Activated CD4-positive, alpha-beta T cell treated with anti-CD3 and anti-CD28 coated beads for 4 hours (primary cell): ENCODE data around the gene MGAT4B.
"Not testable (repeated sequence)": the region's sequence is repeated elsewhere in the genome, so short reads cannot be mapped to it uniquely, and the experiment has no call there.

Experiments
- DNase-seq, 2 donors: peaks; one replicate each; pipeline ENCODE4 v3.0.0-alpha.2; 2020

MGAT4B gene

DNA sequence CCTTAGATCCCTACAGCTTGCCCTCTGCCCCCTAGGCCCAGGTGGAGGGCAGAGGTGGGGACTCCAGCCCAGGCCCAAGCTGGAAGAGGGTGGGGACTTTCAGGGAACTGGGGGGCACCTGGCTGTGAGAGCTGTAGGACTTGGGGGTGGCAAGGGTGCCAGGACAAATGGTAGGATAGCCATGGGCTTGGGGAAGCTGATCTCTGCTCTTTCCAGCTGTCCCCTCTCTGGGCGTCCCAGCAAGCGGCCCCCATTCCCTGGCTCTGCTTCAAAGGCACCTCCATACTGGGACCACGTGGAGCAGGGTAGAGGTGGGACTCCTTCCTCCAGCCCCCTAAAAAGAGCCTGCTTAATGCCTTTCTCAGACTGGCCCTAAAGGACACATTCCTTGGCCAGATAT lies 12.5 kb downstream of the MGAT4B start:
- no peak for DNase-seq

DNA sequence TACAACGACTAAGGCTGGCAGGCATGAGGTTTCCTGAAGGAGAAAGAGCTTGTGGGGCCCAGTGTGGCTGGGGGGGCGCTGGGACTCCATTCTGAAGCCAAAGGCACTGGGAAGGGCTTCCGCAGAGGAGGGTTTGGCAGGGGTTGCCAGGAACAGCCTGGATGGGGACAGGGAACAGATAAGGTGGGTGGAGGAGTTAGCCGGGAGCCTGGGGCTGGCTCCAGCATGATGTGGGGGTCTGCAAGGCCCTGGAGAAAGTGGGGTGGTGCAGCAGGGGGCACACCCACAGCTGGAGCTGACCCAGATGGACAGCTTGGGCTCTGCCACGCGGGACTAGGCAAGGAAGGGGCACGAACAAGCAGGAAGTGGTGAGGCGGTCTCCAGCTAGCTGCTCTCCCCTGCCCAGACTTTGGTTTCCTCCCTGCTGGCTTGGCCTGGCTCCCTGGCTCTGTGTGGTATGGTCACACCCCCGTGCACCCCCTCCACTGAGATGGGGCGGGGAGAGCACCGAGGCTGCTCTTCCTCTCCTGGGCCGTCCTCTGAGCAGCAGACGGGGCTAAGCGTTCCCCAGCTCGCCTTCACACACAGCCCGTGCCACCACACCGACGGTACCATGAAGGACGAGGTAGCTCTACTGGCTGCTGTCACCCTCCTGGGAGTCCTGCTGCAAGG lies 13.1 kb downstream of the MGAT4B start, which contains the start of gene LTC4S:
Gene LTC4S, plus strand, starts transcription at position 519 of the 672 bp plus-strand sequence. Its CDS starts 95 bp downstream, at position 614.
- DNase-seq = peak in 1 of 2 donors; percentile 36

GRCh38 chr5:179792612-179793467 lies 13.8 kb downstream of the MGAT4B start:
- DNase-seq = no peak

- DNase-seq = no peak
Observed at GRCh38 chr5:179791881-179792611, 14.6 kb downstream of the MGAT4B start.

DNA sequence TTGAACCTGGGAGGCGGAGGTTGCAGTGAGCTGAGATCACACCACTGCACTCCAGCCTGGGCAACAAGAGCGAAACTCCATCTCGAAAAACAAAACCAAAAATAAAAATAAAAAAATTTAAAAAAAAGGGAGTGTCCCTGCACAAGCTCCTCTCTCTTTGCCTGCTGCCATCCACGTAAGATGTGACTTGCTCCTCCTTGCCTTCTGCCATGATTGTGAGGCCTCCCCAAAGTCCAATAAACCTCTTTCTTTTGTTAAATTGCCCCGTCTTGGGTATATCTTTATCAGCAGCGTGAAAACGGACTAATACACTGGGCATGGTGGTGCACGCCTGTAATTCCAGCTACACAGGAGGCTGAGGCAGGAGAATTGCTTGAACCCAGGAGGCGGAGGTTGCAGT lies 17.4 kb downstream of the MGAT4B start:
- DNase-seq = not testable (repeated sequence)

GRCh38 chr5:179788193-179788854 lies 18.3 kb downstream of the MGAT4B start:
- DNase-seq = no peak

GRCh38 chr5:179786861-179787260 lies 19.8 kb downstream of the MGAT4B start:
- no peak for DNase-seq

DNA sequence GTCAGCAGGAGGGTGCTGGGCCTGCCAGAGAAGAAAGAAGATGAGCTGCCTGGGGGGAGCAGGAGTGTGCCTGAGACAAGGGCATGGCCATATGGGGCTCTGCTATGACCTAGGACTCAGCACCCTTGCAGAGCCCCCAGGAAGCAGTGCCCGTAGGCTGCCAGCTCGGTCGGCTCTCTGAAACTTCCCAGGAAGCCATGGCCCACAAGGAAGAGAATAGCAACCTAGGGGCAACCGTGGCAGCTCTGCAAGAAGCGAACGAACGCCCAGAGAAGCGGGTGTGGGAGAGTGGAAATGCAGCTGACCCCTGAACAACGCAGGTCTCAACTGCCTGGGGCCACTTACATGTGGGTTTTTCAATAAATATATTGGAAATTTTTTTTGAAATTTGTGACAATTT lies 23.5 kb downstream of the MGAT4B start:
- DNase-seq = no peak

DNA sequence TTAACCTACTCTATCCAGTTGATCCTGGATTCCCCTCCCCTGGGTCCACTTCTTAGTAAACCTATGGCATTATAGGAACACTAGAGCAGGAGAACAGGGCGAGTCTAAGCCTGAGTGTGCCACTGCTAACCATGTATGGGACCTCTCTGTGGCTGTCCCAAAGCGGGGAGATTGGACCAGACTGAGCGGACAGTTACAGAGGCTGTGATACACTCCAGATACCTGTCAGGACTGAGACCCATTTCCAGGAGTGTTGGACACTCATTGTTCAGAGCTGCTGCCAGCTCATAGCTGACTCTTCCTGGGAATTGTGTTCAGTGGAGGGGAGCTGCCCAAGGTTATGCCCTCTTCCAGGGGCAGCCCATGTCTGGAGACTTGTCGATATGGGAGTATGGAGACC lies 24.8 kb downstream of the MGAT4B start:
- no peak for DNase-seq

DNA sequence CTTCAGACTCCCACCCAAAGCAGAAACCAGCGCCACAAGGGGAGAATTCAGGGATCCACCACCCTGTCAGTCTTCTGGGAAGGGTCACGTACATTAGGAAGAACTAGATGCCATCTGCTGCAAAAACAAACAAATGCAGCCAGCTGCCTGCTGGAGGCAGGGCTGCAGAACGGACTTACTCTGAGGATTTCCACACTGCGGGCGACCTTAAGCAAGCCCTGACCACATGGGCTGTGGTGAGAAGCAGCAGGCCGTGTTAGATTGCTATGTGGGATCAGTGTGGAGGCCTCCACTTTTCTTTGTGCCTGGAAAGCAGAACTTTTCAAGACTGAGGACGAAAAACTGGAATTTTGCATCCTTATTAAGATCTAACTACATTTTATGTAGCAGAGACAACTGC lies 26.3 kb downstream of the MGAT4B start:
- DNase-seq = no peak

- no peak for DNase-seq
Observed at GRCh38 chr5:179779826-179780225, 26.8 kb downstream of the MGAT4B start.

- no peak for DNase-seq
Observed at GRCh38 chr5:179778591-179778990, 28.1 kb downstream of the MGAT4B start.

- DNase-seq = no peak
Observed at GRCh38 chr5:179777909-179778308, 28.8 kb downstream of the MGAT4B start.

DNA sequence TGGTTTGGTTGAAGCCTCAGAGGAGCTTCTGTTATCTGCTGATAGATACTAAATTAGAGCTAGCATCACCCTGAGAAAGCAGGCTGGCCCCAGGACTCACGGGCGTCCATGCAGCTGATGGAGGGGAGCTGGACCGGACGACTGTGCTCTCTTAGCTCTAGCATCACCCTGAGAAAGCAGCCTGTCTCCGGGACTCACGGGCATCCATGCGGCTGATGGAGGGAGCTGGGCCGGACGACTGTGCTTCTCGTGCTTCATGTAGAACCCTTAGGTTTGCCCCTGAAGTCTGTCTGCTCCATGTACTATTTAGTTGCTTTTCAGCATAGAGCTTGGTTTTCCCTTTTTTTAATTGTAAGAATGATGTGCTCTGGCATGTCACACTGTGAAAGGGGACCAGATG lies 29.2 kb downstream of the MGAT4B start:
- DNase-seq = no peak

- DNase-seq = no peak
Observed at GRCh38 chr5:179776411-179776938, 30.2 kb downstream of the MGAT4B start.

GRCh38 chr5:179774442-179774841 lies 32.2 kb downstream of the MGAT4B start:
- no peak for DNase-seq

DNA sequence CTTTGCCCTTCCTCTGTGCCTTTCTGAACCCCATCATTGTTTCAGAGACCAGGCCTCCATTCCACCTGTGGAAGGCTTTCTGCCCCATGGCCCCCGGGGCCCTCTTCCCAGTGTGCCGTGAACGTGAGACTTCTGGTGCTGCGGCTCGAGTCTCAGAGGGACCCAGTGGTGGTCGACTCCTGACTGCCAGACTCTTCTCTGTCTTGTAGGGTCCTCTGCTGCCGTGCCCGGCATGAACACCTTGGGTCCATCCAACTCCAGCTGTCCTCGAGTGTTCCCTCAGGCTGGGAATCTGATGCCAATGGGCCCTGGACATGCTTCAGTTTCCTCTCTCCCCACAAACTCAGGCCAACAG lies 33.0 kb downstream of the MGAT4B start:
- no peak for DNase-seq

DNA sequence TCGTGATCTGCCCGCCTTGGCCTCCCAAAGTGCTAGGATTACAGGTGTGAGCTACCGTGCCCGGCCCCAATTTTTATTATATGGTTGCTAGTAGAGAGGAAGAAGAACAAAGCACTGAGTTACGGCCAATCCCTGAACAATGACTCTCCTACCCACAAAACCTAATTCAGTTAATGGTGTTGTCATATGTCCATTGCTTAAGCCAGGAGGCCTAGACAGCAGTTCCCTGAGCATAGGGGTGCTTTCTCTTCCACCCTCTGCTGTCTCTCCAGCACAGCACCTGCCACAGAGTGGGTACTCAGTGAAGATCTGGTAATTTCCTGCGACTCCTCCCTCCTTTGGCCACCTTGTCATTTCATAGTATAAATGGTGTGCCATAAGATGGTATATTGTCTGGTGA lies 34.3 kb downstream of the MGAT4B start:
- no peak for DNase-seq

GRCh38 chr5:179771311-179771895 lies 35.3 kb downstream of the MGAT4B start:
- no peak for DNase-seq

- DNase-seq = no peak
Observed at GRCh38 chr5:179769796-179770195, 36.9 kb downstream of the MGAT4B start.

DNA sequence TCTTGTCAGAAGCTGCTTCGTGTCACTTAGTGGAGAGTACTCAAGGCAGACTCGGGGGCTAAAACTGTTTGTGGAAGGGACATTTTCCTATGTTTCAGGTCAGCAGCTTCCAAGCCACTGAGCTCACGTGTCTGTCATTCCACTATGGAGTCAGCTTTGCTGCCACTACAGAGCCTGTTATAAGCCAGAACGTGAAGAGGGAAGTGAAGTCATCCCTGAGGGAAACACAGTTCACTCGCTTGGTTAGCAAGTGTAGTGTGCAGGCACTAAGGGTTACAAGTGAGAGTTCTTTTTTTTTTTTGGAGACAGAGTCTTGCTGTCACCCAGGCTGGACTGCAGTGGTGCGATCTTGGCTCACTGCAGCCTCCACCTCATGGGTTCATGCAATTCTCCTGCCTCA lies 37.4 kb downstream of the MGAT4B start:
- no peak for DNase-seq

GRCh38 chr5:179768326-179769085 lies 38.2 kb downstream of the MGAT4B start:
- DNase-seq = no peak
